GM19395 (cell line): ENCODE measurements around the gene GHRHR.

ENCODE experiments used
- ATAC-seq: cut with Tn5 transposase; IDR thresholded peaks from one replicate; pipeline ENCODE4 v1.9.1; 2021; ENCODE audit warnings: mild to moderate bottlenecking, moderate library complexity; ENCODE audit not compliant: unreplicated experiment

GHRHR gene

GRCh38 chr7:30963842-30964241 lies at the start of gene GHRHR:
GHRHR (plus strand) TSS chr7:30963953; CDS start chr7:30964069, 116 bp downstream.
- no peak for ATAC-seq

GRCh38 chr7:30914596-30914995 lies 49.2 kb upstream of the GHRHR start:
- no peak for ATAC-seq

DNA sequence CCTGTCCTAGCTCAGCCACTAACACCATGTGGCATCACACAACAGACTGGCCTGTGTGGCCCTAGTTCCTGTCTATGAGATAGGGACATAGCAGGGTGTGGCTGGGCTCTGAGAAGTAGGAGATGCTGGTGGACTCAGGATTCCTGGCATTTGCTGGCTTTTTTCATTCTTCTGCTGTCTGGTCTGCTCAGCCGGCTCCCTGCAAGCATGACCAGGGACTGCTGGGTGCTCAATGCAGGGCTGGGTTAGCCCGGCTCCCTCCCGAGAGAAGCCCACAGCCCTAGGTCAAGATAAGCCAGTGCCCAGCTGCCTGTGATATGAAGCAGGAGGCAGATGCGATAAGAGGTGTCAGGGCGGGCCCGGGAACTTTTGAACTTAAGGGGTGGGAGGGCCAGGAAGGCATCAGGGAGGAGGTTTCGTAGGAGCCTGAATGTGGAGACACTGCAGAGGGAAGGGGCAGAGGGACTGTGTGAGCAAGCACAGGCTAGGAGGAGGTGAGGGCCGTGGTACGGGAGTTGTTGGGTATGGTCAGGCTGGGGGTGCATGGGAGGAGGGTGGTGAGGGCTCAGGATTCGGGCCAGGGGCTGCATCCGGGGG lies 48.6 kb upstream of the GHRHR start:
- ATAC-seq, result no peak

- ATAC-seq, result no peak
Observed at GRCh38 chr7:30915751-30916150, 48.0 kb upstream of the GHRHR start.

DNA sequence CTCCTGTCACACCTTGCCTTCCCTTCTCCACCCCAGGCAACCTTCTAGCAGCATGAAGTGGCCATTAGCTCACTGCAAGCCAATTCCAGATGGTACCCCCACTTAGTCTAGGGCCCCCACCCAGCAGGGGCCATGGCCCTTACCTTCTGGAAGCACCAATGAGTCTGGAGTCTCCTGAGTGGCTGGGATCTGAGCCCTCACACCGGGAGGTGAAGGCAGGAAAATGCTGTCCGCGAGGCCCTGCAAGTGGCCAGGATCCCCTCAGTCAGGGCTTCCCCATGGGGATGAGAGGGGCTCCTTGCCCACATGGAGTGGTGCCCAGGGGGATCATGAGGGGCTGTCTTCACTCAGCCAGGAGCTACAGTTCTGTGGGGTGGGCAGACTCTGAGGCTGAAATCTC lies 47.5 kb upstream of the GHRHR start:
- ATAC-seq, result no peak

- no peak for ATAC-seq
Observed at GRCh38 chr7:30916767-30917166, 47.0 kb upstream of the GHRHR start.

DNA sequence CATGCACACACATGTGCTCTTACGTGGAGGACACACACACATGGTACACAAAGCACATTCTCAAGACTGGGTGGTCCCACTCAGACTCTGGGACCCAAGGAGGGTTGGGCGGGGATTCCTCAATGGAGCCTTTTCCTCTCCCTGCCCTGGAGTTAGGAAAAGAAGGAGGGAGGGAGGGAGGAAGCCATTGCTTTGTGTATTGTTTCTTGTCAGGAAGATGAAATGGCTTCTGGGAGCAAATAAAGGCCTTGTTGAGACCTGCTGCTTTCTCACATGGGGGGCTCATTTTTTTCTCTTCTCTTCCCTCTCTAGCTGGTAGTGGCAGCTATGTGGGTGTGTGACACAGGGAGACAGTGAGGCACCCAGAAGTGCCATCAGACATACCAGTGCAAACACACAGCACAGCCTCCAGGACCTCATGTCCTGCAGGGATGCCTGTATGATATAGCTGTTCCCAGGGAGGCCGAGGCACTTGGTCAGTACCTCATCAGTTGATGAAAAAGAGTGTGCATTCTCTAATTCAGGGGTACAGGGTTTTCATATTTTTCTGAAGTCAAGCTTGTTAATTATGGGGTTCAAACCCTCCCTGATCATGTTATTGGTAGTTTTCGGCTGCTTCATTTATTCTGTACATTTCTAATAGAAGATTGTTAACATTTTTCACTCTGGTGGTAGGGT lies 46.4 kb upstream of the GHRHR start:
- no peak for ATAC-seq

- ATAC-seq, result no peak
Observed at GRCh38 chr7:30918676-30919075, 45.1 kb upstream of the GHRHR start.

DNA sequence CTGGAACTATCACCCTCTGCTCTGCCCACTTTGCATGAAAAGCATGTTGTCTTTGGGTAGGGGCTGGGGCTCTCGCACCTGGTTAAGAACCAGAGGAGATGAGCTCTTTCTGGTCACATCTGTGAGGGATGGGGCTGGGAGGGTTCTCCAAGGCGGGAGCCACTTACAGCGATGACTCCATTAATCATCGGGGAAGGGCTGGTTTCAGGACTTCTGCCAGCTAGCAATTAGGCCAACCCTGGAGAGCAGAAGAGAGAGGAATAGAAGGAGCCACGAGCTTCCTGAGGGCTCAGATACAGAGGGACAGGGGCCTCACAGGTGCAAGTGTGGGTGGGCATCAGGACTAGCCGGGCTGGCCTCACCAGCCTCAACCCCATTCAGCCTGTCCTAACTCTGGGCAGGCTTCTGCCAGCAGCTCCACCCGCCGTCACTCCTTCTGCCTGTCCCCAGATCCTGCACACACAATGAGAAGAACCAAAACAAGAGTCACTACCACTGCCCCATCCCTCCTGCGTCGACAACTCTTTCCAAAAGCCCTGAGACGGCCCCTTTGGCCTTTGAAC lies 43.7 kb upstream of the GHRHR start:
- ATAC-seq, result no peak

DNA sequence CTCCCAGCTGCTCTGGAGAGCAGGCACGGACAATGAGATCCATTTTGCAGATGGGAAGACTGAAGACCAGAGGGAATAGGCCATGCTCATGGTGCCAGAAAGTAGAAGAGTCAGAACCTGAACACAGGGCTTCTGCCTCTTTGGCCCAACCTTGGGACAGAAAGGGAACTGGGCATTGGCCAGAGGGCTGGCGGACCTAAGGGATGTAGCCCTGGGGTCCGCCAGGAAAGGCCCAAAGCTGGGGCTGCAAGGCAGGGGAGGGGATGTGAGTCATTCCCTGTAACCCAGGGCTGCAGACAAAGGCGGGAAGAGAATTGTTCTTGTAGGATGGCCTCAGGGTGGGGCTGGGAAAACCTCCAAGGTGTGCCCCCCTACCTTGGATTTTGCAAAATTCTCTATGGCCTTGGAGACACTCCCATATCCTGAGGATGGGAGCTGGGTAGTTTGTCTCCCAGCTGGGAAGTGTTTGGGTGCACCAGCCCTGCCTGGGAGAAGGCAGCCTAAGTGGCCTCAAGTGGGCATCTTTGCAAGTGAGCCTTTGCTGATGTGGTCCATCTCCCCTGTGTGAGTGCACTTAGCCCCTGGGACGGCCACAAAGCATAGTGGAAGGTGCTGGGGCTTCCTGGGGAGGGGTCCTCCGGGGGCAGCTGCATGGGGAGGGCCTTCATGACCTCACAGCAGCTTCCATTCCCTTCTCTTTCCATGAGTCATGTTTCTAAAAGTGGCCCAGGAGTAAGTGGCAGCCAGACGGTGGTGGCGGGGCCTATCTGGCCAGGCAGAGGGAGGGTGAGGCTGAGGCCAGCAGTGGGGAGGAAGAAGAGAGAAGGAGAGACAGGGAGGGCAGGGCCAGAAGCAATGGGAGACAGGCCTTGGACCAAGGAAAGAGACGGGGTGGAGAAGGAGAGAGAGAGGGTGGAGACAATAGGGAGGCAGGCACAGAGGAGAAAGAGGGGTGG lies 42.9 kb upstream of the GHRHR start:
- no peak for ATAC-seq

DNA sequence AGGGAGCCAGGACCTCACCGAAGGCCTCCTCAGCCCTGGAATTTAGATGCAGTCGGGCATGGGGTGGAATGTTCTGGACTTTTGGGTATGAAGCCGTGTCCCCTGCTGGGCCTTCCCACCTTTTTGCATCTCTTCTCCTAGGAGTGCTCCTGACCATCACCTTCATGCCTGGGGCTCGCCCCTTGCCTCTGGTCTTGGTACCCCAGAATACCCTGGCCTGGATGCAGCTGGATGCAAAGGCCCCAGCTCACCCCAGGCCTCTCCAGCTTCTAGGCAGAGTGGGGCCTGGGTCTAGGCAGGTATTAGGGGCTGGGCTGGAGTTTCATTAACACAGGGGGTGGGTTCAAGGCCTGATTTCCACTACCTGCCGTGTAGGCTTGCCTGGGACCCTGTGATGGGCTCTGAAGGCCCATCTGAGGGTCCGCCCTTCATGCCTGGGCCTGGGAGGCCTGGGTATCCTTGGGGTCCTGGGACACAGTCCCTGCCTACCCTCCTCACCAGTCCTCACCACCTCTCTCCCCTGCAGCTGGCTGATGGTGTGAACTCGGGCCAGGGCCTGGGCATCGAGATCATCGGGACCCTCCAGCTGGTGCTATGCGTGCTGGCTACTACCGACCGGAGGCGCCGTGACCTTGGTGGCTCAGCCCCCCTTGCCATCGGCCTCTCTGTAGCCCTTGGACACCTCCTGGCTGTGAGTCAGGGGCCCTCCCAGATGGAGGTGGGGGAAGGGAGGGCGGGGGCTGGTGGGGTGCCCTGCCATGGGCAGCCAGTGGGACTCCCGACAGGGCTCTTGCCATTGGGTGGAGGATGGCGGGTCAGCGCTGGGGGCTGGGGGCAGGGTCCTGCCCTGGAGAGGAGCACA lies 42.0 kb upstream of the GHRHR start:
- ATAC-seq, result no peak

DNA sequence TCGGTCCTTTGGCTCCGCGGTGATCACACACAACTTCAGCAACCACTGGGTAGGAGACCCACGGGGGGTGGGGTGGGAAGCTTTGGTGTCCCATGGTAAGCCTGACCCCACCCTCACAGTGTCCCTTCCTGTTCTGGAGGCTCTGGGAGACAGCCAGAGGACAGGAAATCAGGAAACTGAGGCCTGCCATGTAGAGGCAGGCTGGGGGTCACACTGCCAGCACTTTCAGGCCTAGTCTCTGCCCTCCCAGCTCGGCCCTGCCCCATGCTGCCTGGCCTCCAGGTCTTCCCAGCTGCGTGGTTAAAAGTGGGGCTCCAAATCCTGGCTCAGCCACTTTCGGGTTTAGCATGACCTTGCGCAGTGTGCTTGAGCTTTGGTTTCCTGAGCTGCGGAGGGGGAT lies 41.2 kb upstream of the GHRHR start:
- ATAC-seq, result no peak

GRCh38 chr7:30923009-30923773 lies 40.6 kb upstream of the GHRHR start:
- ATAC-seq, result no peak

GRCh38 chr7:30923774-30924413 lies 39.9 kb upstream of the GHRHR start:
- no peak for ATAC-seq

- ATAC-seq, result no peak
Observed at GRCh38 chr7:30924624-30925023, 39.1 kb upstream of the GHRHR start.

DNA sequence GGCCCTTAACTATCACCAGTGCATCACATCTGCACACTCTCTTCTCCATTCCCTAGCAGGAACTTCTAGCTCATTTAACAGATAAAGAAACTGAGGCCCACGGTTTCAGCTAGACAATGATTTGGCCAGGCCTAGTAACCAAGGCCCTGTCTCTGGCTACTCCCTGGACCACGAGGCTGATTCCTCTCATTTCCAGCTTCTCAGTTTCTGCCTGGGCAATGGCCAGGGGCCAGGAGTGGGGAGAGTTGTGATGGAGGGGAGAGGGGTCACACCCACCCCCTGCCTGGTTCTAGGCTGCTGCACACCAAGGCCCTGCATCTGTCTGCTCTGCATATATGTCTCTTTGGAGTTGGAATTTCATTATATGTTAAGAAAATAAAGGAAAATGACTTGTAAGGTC lies 38.6 kb upstream of the GHRHR start:
- ATAC-seq, result no peak

DNA sequence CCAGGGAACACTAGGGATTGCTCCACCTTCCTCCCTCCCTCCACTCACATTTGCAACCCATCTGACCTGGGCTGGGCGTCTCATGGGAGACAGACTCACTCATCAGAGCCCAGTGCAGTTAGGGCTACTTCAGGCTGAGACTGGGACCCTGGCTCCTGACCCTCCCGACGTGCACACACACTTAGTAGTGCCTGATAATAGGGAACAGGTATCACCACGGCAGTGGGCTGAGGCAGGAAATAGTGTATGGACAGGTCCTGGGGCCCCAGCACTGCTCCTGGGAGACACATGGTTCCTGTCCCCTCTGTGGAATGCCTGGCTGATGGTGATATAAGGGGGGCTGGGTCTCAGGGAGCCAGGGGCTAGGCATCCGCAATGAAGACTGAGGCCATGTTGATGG lies 37.8 kb upstream of the GHRHR start:
- ATAC-seq, result no peak

- no peak for ATAC-seq
Observed at GRCh38 chr7:30926313-30926712, 37.4 kb upstream of the GHRHR start.

DNA sequence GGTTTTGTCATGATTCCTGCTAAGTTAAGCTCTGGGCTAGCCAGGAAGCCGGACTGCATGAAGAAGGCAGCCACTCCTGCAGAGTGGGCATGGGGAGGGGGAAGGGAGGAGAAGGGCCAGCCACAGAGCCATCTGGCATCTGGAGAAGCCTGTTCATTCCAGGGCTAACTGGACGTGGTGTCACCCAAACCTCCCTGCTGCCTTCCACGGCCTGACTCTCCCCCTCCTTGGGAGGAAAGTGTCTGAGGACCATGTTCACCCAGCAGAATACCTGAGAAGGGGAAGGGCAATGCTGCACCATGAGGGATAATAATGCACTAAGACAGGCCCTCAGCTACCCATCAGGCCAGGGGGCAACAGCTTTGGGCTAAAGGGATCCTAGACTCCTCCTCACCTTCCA lies 36.7 kb upstream of the GHRHR start:
- no peak for ATAC-seq
